Retinal pigment epithelial cell (primary cell): ENCODE measurements around the gene XRCC5.
"Not testable (repeated sequence)": the region's sequence is repeated elsewhere in the genome, so short reads cannot be mapped to it uniquely, and the experiment has no call there.

ENCODE experiments used
- DNase-seq: peaks from one replicate; pipeline ENCODE4 v3.0.0-alpha.2; 2010; ENCODE audit warnings: low read depth
- H3K4me3 ChIP-seq: 2 replicates; pipeline ENCODE4 v1.5.1; 2011; ENCODE audit warnings: mild to moderate bottlenecking, low read length, control low read depth, moderate library complexity
- CTCF ChIP-seq: conservative IDR thresholded peaks from 2 replicates; pipeline ENCODE4 v1.5.1; 2011; ENCODE audit warnings: low read depth, low read length, control low read depth, inconsistent platforms

The XRCC5 gene

GRCh38 chr2:216131175-216131926, 22.2 kb downstream of the XRCC5 start:
- H3K4me3 ChIP-seq: no peak overlapping the region
- DNase-seq: no peak
- no peak for TF ChIP-seq CTCF

- no peak overlapping the region for H3K4me3 ChIP-seq
- TF ChIP-seq CTCF: no peak
- DNase-seq: no peak
Measured at GRCh38 chr2:216132585-216132984, 23.4 kb downstream of the XRCC5 start.

GRCh38 chr2:216133397-216133796, 24.2 kb downstream of the XRCC5 start:
- H3K4me3 ChIP-seq: no peak overlapping the region
- no peak for DNase-seq
- no peak for TF ChIP-seq CTCF

GRCh38 chr2:216134958-216135541, 25.9 kb downstream of the XRCC5 start:
- no peak for TF ChIP-seq CTCF
- no peak overlapping the region for H3K4me3 ChIP-seq
- no peak for DNase-seq

GRCh38 chr2:216139884-216140283, 30.7 kb downstream of the XRCC5 start:
- DNase-seq: no peak
- no peak overlapping the region for H3K4me3 ChIP-seq
- TF ChIP-seq CTCF: peak; percentile 52

GRCh38 chr2:216141516-216141915, 32.4 kb downstream of the XRCC5 start:
- not testable (repeated sequence) for H3K4me3 ChIP-seq

GRCh38 chr2:216142540-216142939, 33.4 kb downstream of the XRCC5 start:
- DNase-seq: no peak
- TF ChIP-seq CTCF: no peak
- H3K4me3 ChIP-seq: no peak overlapping the region

More at GRCh38 chr2:216141516-216141915, 32.4 kb downstream of the XRCC5 start:
- not testable (repeated sequence) for DNase-seq
